K562 (cell line): ENCODE measurements around the gene NPHP3. TPM values are rescaled to one million over a fixed set of nuclear protein-coding genes. Genes with fewer than 3 reads are reported as not detected.

Source experiments
- ATAC-seq: fragments of 200-7000 bp; cut with Tn5 transposase; 3 replicates; pipeline ENCODE4 v1.9.1; 2020; ENCODE audit warnings: moderate library complexity
- BruUV-seq: library from RNA; stranded (reverse); fragments of 400-500 nt; replicated peaks from 2 replicates; lab custom pipeline; 2021; lab: Mats Ljungman, UMichigan
- CTCF ChIA-PET: fragments of 300-600 bp; formaldehyde crosslinking; extraction: SDS; loops from one replicate; lab custom pipeline; 2021; ENCODE audit warnings: low intra/inter-chr PET ratio; lab: Yijun Ruan, JAX
- POLR2A ChIA-PET: fragments of 300-600, 350-650 bp; sonication (Branson Sonifier 250); formaldehyde crosslinking; extraction: SDS; loops from one replicate; lab custom pipeline; 2021; ENCODE audit warnings: antibody characterized with exemption, inconsistent platforms; lab: Yijun Ruan, JAX
- DNase-seq, 4 experiments: peaks; one replicate each; pipeline versions ENCODE4 v3.0.0 to v3.0.0-alpha.2; 2011 to 2018; ENCODE audit warnings: low spot score in 3 of 4, mixed read lengths in 3 of 4; ENCODE audit errors: extremely low read depth in 1 of 4
- FAIRE-seq: peaks from 2 replicates; lab custom pipeline; 2011; peaks lifted over from hg19 to GRCh38; lab: Jason Lieb, UNC
- H2AFZ ChIP-seq: 2 replicates; pipeline ENCODE4 v1.6.0; 2011; ENCODE audit warnings: low read depth, low read length, control low read depth, inconsistent platforms
- H3K27ac ChIP-seq: fragments of 200-600 bp; 3 replicates; pipeline ENCODE4 v1.8.0; 2011; ENCODE audit warnings: low read depth, mild to moderate bottlenecking, control low read depth, inconsistent platforms, low read length, moderate library complexity, mixed read lengths; ENCODE audit errors: extremely low read depth
- H3K27me3 ChIP-seq, 2 experiments: fragments of 300-600 bp in 1 of 2; 2 replicates in 1 of 2; 3 replicates in 1 of 2; pipeline versions ENCODE4 v1.6.0 to v1.8.0; 2011; ENCODE audit warnings: inconsistent platforms in 2 of 2, low read length in 2 of 2, mild to moderate bottlenecking in 1 of 2, mixed read lengths in 1 of 2, moderate library complexity in 1 of 2; ENCODE audit not compliant: control insufficient read depth in 2 of 2, insufficient read depth in 2 of 2
- H3K36me3 ChIP-seq: fragments of 300-600 bp; 3 replicates; pipeline ENCODE4 v1.8.0; 2011; ENCODE audit warnings: mild to moderate bottlenecking, low read length, inconsistent platforms; ENCODE audit not compliant: control insufficient read depth, insufficient read depth
- H3K4me1 ChIP-seq, 2 experiments: fragments of 200-600 bp in 1 of 2; replicated peaks in 1 of 2; 2 replicates in 1 of 2; 3 replicates in 1 of 2; pipeline versions ENCODE4 v1.5.1 to v1.8.0; 2011; ENCODE audit warnings: inconsistent platforms in 2 of 2, low read length in 2 of 2, mild to moderate bottlenecking in 1 of 2, mixed read lengths in 1 of 2, moderate library complexity in 1 of 2; ENCODE audit not compliant: control insufficient read depth in 2 of 2, insufficient read depth in 2 of 2
- H3K4me2 ChIP-seq: 2 replicates; pipeline ENCODE4 v1.6.1; 2011; ENCODE audit warnings: low read length, control low read depth, inconsistent platforms, mixed read lengths; ENCODE audit not compliant: insufficient read depth
- H3K4me3 ChIP-seq: fragments of 200-600 bp; sonication (generic), shearing (Covaris generic); 2 replicates; pipeline ENCODE4 v1.5.1; 2016; ENCODE audit warnings: control low read depth, inconsistent platforms
- H3K79me2 ChIP-seq: fragments of 200-600 bp; 3 replicates; pipeline ENCODE4 v1.8.0; 2011; ENCODE audit warnings: low read length, inconsistent platforms; ENCODE audit not compliant: control insufficient read depth, insufficient read depth
- H3K9ac ChIP-seq, 2 experiments: 2 replicates each; pipeline versions ENCODE4 v1.6.0 to v1.6.1; 2011; ENCODE audit warnings: low read depth in 2 of 2, low read length in 2 of 2, control low read depth in 1 of 2, inconsistent platforms in 1 of 2, mild to moderate bottlenecking in 1 of 2, mixed read lengths in 1 of 2; ENCODE audit not compliant: insufficient read depth in 1 of 2
- H3K9me1 ChIP-seq: one replicate; pipeline ENCODE4 v1.6.0; 2011; ENCODE audit warnings: inconsistent platforms, mild to moderate bottlenecking, low read length, moderate library complexity; ENCODE audit not compliant: control insufficient read depth, insufficient read depth
- H3K9me3 ChIP-seq: replicated peaks from 2 replicates; pipeline ENCODE4 v1.5.1; 2011; ENCODE audit warnings: low read depth, low read length, inconsistent platforms; ENCODE audit not compliant: control insufficient read depth, insufficient read depth
- H4K20me1 ChIP-seq: replicated peaks from 2 replicates; pipeline ENCODE4 v1.6.1; 2011; ENCODE audit warnings: low read length, inconsistent platforms, mixed read lengths; ENCODE audit not compliant: control insufficient read depth, insufficient read depth
- CBFA2T3 ChIP-seq: fragments of 450-650 bp; IDR thresholded peaks from 2 replicates; pipeline ENCODE4 v1.6.1; 2017
- IRF2 ChIP-seq: sonication (generic); formaldehyde crosslinking; IDR thresholded peaks from 2 replicates; pipeline ENCODE4 v1.8.1; 2022; ENCODE audit warnings: mild to moderate bottlenecking, missing genetic modification reagents
- PTRF ChIP-seq: fragments of 450-650 bp; IDR thresholded peaks from 2 replicates; pipeline ENCODE4 v1.6.1; 2016; ENCODE audit warnings: mild to moderate bottlenecking, missing genetic modification characterization, missing compliant biosample characterization
- RBBP5 ChIP-seq: fragments of 200-600 bp; sonication (generic); IDR thresholded peaks from 2 replicates; pipeline ENCODE4 v1.6.1; 2012; ENCODE audit warnings: borderline replicate concordance, mild to moderate bottlenecking, low read length, control low read depth, inconsistent platforms; ENCODE audit not compliant: insufficient read depth, poor library complexity, severe bottlenecking
- UBTF ChIP-seq, 2 experiments: IDR thresholded peaks; 2 replicates each; pipeline ENCODE4 v1.6.1; 2012; ENCODE audit warnings: improper control_type of control experiment in 2 of 2, low read depth in 2 of 2, low read length in 2 of 2, borderline replicate concordance in 1 of 2
- ZNF12 ChIP-seq: sonication (generic); formaldehyde crosslinking; IDR thresholded peaks from 2 replicates; pipeline ENCODE4 v1.4.0; 2020; ENCODE audit warnings: mild to moderate bottlenecking, missing genetic modification reagents
- ZNF318 ChIP-seq, 2 experiments: fragments of 450-650 bp; IDR thresholded peaks; 2 replicates each; pipeline ENCODE4 v1.6.1; 2016; ENCODE audit warnings: mild to moderate bottlenecking in 2 of 2, borderline replicate concordance in 1 of 2, low read depth in 1 of 2, moderate library complexity in 1 of 2
- WGBS: fragments of 100-300 bp; shearing (Covaris generic); methylation state at CpG from one replicate; pipeline ENCODE4 v1.1.6; 2016; ENCODE audit warnings: low coverage, mixed read lengths; ENCODE audit not compliant: insufficient coverage; ENCODE audit errors: missing lambda C conversion rate; 5-methylcytosine and 5-hydroxymethylcytosine counted together
- in situ Hi-C: fragments of 300-500 bp; cut with MboI; formaldehyde crosslinking; loops from 4 replicates; pipeline ENCODE4 v1.15.0; 2018; ENCODE audit warnings: inconsistent platforms, mixed read lengths
- intact Hi-C: fragments of 100-400 bp; cut with micrococcal nuclease; formaldehyde crosslinking; loops from 2 replicates; pipeline ENCODE4 v1.14.2; 2022
- polyA plus RNA-seq, 8 experiments: library from polyadenylated mRNA; depleted of rRNA in 4 of 8; stranded (reverse) in 5 of 8; unstranded in 3 of 8; fragments of >200 nt; fragmentation: Nextera tagmentation in 2 of 8; fragmentation: Illumina TruSeq in 1 of 8; extraction: Ambion mirVana in 2 of 8; extraction: Trizol in 1 of 8; gene quantifications; 2 replicates each; pipeline versions ENCODE4 v1.2.1 to v1.2.3, GENCODE V29; 2011 to 2014; ENCODE audit warnings: inconsistent platforms in 1 of 8, missing spikeins in 1 of 8
- total RNA-seq, 7 experiments: library from RNA; depleted of rRNA in 6 of 7; stranded (reverse); fragments of >200 nt in 6 of 7; fragmentation: Illumina TruSeq in 2 of 7; extraction: Trizol in 2 of 7; gene quantifications; 2 replicates each; pipeline versions ENCODE4 v1.2.1 to v1.2.3, GENCODE V29; 2011 to 2021; ENCODE audit warnings: low replicate concordance in 1 of 7
- TF ChIP-seq, protein P1 (sequence below): sonication (generic); formaldehyde crosslinking; IDR thresholded peaks from 2 replicates; pipeline ENCODE4 v1.8.0; 2022; ENCODE audit warnings: missing genetic modification reagents, mild to moderate bottlenecking, borderline replicate concordance

NPHP3 gene
- total and polyA plus RNA-seq, 9 of the 15 experiments (the other 6 are each of a cell fraction or from before 2014, with no cell fraction given), result 0.62 to 13.2 (median 5.8) TPM

- Histone ChIP-seq H3K9me1 (no peaks in the 10 kb centered on the region), H3K79me2 (peaks cover 19% of the 10 kb centered on the region), H3K36me3 (peaks cover 4% of the 10 kb centered on the region; the same call in 2 of the 3 replicates), H3K4me3 (peak overlapping the region; percentile 70), H4K20me1 (no peaks in the 10 kb centered on the region), H3K9me3 (no peaks in the 10 kb centered on the region), H3K27ac (peak overlapping the region; percentile 80), H2AFZ (peak overlapping the region; percentile 82), H3K4me2 (peak overlapping the region; percentile 66), H3K4me1 (peaks cover 9 to 16% of the 10 kb centered on the region in 2 experiments; a peak in 4 of 5 replicates), H3K27me3 (no peaks in the 10 kb centered on the region), H3K9ac (peak overlapping the region; percentile 69 to 97)
- ATAC-seq (peak; percentile 64), DNase-seq (peak in 2 of 4 experiments; percentile 23 to 60), FAIRE-seq (no peak)
- intact Hi-C loops (loop anchor here (2.0 to 10.0 kb wide), 3 partner anchors 63 to 1203 kb away; partner anchors contain the start of genes ACAD11 and CDV3), in situ Hi-C loops (loop anchor here (10.0 kb wide), 1 partner anchor 703 kb away; no protein-coding TSS in a partner anchor)
- BruUV-seq, result TSS peak; percentile 52
- POLR2A ChIA-PET, result interaction anchor here (0.7 kb wide), 1 partner anchor 17 kb away, joined by 3 read pairs; no protein-coding TSS in a partner anchor
- CTCF ChIA-PET, result no interaction called here
- WGBS, result 4% methylated on average over 20 of the region's 47 CpGs
- peak; percentile 58 to 86; a peak in 2 of 4 replicates for TF ChIP-seq UBTF (IDR thresholded peaks at IDR 0.05; ENCODE audit: borderline replicate concordance in 1 of 2, low read depth in 2 of 2, low read length in 2 of 2)
- peak; percentile 64 for TF ChIP-seq RBBP5
- no peak for TF ChIP-seq ZNF12 (CRISPR knock-in tag)
- TF ChIP-seq, protein P1, sequence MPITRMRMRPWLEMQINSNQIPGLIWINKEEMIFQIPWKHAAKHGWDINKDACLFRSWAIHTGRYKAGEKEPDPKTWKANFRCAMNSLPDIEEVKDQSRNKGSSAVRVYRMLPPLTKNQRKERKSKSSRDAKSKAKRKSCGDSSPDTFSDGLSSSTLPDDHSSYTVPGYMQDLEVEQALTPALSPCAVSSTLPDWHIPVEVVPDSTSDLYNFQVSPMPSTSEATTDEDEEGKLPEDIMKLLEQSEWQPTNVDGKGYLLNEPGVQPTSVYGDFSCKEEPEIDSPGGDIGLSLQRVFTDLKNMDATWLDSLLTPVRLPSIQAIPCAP (CRISPR knock-in tag), result no peak
- TF ChIP-seq IRF2 (CRISPR knock-in tag), result no peak
- TF ChIP-seq ZNF318 (IDR thresholded peaks at IDR 0.05; ENCODE audit: borderline replicate concordance in 1 of 2, low read depth in 1 of 2), result no peak
- TF ChIP-seq CBFA2T3, result no peak
- TF ChIP-seq PTRF, result no peak
Observed at GRCh38 chr3:132721479-132722164, 587 bp downstream of the NPHP3 start.
